HG03095 (cell line): ENCODE data around the gene UST.
"Not testable (repeated sequence)": the region's sequence is repeated elsewhere in the genome, so short reads cannot be mapped to it uniquely, and the experiment has no call there.

ENCODE experiments used
- ATAC-seq: cut with Tn5 transposase; IDR thresholded peaks from one replicate; pipeline ENCODE4 v1.9.1; 2021; ENCODE audit warnings: moderate library complexity; ENCODE audit not compliant: unreplicated experiment

UST gene

GRCh38 chr6:148735989-148736388, 10.8 kb upstream of the UST start:
- no peak for ATAC-seq

GRCh38 chr6:148736774-148737412, 9.9 kb upstream of the UST start:
- ATAC-seq = no peak

GRCh38 chr6:148737806-148738205, 9.0 kb upstream of the UST start:
- no peak for ATAC-seq

- no peak for ATAC-seq
These were observed 7.6 kb upstream of the UST start for GRCh38 chr6:148738946-148739821.

- ATAC-seq = no peak
These were observed 7.1 kb upstream of the UST start for GRCh38 chr6:148739822-148740128.

GRCh38 chr6:148743476-148743875, 3.4 kb upstream of the UST start:
- ATAC-seq = no peak

GRCh38 chr6:148745926-148746325, 904 bp upstream of the UST start:
- no peak for ATAC-seq

- ATAC-seq = peak; percentile 26
These were observed 278 bp downstream of the UST start for GRCh38 chr6:148747145-148747470.

- peak; percentile 37 for ATAC-seq
These were observed 788 bp downstream of the UST start for GRCh38 chr6:148747471-148748165.

- ATAC-seq = no peak
These were observed 2.8 kb downstream of the UST start for GRCh38 chr6:148749674-148750073.

GRCh38 chr6:148750838-148751792, 4.3 kb downstream of the UST start:
- no peak for ATAC-seq

GRCh38 chr6:148751793-148752170, 5.0 kb downstream of the UST start:
- no peak for ATAC-seq

- not testable (repeated sequence) for ATAC-seq
These were observed 8.5 kb downstream of the UST start for GRCh38 chr6:148755379-148755778.

GRCh38 chr6:148757944-148758480, 11.2 kb downstream of the UST start:
- ATAC-seq = no peak

GRCh38 chr6:148758492-148758891, 11.7 kb downstream of the UST start:
- ATAC-seq = peak; percentile 73

GRCh38 chr6:148760258-148760534, 13.4 kb downstream of the UST start:
- no peak for ATAC-seq

GRCh38 chr6:148760568-148761526, 14.0 kb downstream of the UST start:
- ATAC-seq = peak; percentile 41

- ATAC-seq = no peak
These were observed 14.7 kb downstream of the UST start for GRCh38 chr6:148761527-148762011.

GRCh38 chr6:148762231-148762630, 15.4 kb downstream of the UST start:
- ATAC-seq = no peak
